GM20000 (cell line): Measurements from ENCODE around the gene GPR161.

Experiments
- DNase-seq: peaks from one replicate; pipeline ENCODE4 v3.0.0; 2012; ENCODE audit warnings: low spot score
- CTCF ChIP-seq: IDR thresholded peaks from 2 replicates; pipeline ENCODE4 v1.5.1; 2012; ENCODE audit warnings: mild to moderate bottlenecking, control low read depth; ENCODE audit errors: extremely low read depth, missing control alignments

The GPR161 gene

GRCh38 chr1:168170564-168171508 lies 34.1 kb upstream of the GPR161 start:
- no peak for DNase-seq
- TF ChIP-seq CTCF, result no peak

GRCh38 chr1:168167806-168168205 lies 31.1 kb upstream of the GPR161 start:
- DNase-seq, result no peak
- TF ChIP-seq CTCF, result no peak

GRCh38 chr1:168164771-168165170 lies 28.0 kb upstream of the GPR161 start:
- DNase-seq, result no peak
- TF ChIP-seq CTCF, result no peak

- TF ChIP-seq CTCF, result no peak
- no peak for DNase-seq
These were observed 26.9 kb upstream of the GPR161 start for GRCh38 chr1:168163670-168164069.

- no peak for TF ChIP-seq CTCF
- no peak for DNase-seq
These were observed 24.7 kb upstream of the GPR161 start for GRCh38 chr1:168161459-168161858.

GRCh38 chr1:168159979-168160378 lies 23.2 kb upstream of the GPR161 start:
- no peak for TF ChIP-seq CTCF
- DNase-seq, result no peak

GRCh38 chr1:168159251-168159650 lies 22.5 kb upstream of the GPR161 start:
- no peak for DNase-seq
- no peak for TF ChIP-seq CTCF
